NT2/D1 (cell line): ENCODE results near the gene ACOX2.

Experiments
- DNase-seq: peaks from one replicate; pipeline ENCODE4 v3.0.0-alpha.2; 2011; ENCODE audit warnings: low read depth, low spot score
- H3K27me3 ChIP-seq: 2 replicates; pipeline ENCODE4 v1.6.0; 2011; ENCODE audit warnings: mild to moderate bottlenecking; ENCODE audit not compliant: insufficient read length, insufficient read depth
- H3K36me3 ChIP-seq: 2 replicates; pipeline ENCODE4 v1.6.1; 2011; ENCODE audit warnings: mild to moderate bottlenecking, low read length, mixed read lengths; ENCODE audit not compliant: insufficient read depth, insufficient read length
- H3K4me1 ChIP-seq: 2 replicates; pipeline ENCODE4 v1.5.1; 2011; ENCODE audit not compliant: insufficient read depth, insufficient read length
- H3K4me3 ChIP-seq: 2 replicates; pipeline ENCODE4 v1.5.1; 2011; ENCODE audit warnings: low read depth; ENCODE audit not compliant: insufficient read length
- H3K9ac ChIP-seq: 2 replicates; pipeline ENCODE4 v1.6.0; 2011; ENCODE audit warnings: low read depth; ENCODE audit not compliant: insufficient read length
- H3K9me3 ChIP-seq: 2 replicates; pipeline ENCODE4 v1.5.1; 2011; ENCODE audit warnings: mild to moderate bottlenecking, low read length; ENCODE audit not compliant: insufficient read depth
- SUZ12 ChIP-seq: IDR thresholded peaks from 2 replicates; pipeline ENCODE4 v1.6.1; 2011; ENCODE audit not compliant: insufficient read length, insufficient read depth; ENCODE audit errors: extremely low read depth
- YY1 ChIP-seq: IDR thresholded peaks from 2 replicates; pipeline ENCODE4 v1.6.1; 2011; ENCODE audit not compliant: insufficient read length, insufficient read depth
- ZNF274 ChIP-seq: IDR thresholded peaks from 2 replicates; pipeline ENCODE4 v1.6.1; 2011; ENCODE audit warnings: mild to moderate bottlenecking, low read depth, low read length

Gene ACOX2

DNA sequence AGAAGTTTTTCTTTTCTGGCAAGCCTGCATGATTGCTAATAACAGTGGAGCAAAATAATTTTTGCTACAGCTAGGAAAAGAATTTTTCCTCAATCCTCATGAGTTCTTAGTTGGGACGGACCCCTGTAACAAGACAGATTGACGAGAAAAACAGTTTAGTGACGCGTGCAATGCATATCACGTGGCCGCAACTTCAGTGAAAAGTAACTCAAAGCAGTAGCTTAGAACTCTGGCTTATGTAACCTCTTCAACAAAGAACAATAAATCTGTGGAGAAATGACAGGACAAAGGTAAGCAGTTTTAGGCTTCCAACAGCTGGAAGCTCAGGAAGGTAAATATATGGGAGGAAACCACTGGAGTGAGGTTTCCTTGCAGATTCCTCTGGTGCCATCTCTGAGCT is 20.5 kb upstream of the ACOX2 start:
- no peak for TF ChIP-seq YY1
- no peak for TF ChIP-seq ZNF274
- Histone ChIP-seq H3K27me3 (no peaks in the 10 kb centered on the region), H3K4me1 (peaks cover 5% of the 10 kb centered on the region), H3K4me3 (no peak overlapping the region), H3K9ac (no peak overlapping the region), H3K36me3 (no peaks in the 10 kb centered on the region), H3K9me3 (peaks cover 10% of the 10 kb centered on the region; the same call in 1 of the 2 replicates)
- no peak for DNase-seq

DNA sequence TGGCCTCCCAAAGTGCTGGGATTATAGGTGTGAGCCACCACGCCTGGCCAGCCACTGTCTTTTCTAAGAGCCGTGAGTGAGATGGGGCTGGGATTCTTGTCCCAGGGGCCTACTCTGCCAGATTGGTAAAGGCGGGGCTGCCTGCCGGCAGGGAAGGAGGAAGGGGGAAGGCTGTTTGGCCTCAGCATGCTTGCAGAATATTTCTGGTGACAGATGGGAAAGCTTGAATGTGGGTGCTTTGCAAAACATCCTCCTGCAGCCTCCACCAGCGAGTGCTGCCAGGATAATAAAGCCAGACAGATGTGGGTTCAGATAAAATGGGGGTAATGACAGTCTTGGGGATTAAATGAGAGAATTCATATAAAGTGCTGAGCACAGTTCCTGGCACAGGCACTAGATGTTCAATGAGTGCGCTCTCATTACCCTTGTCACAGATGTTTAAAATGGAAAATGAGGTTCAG is 19.8 kb upstream of the ACOX2 start:
- H3K27me3 ChIP-seq, result no peaks in the 10 kb centered on the region
- no peak overlapping the region for H3K4me3 ChIP-seq
- TF ChIP-seq YY1 (no peak), ZNF274 (no peak), SUZ12 (no peak)
- H3K4me1 ChIP-seq, result peaks cover 4% of the 10 kb centered on the region
- DNase-seq, result no peak
- H3K9me3 ChIP-seq, result peaks cover 15% of the 10 kb centered on the region; the same call in 1 of the 2 replicates
- H3K36me3 ChIP-seq, result no peaks in the 10 kb centered on the region
- H3K9ac ChIP-seq, result no peak overlapping the region

DNA sequence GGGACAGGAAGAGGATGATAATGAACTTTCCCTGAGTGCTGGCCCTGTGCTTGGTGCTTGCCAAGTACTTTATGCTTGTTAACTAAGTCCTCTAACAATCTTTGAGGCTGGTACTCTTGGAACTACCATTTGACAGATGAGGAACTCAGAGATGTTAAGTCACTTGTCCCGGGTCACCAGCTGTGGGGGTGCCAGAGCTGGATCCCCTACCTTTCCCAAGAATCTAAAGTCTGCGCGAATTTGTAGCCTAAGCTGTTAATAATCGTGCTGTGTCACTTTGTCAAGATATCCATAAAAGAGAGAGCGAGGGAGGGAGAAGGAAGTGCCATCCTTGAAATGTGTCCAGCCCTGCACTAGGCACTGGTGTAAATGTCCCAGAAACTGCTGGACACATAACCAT is 19.0 kb upstream of the ACOX2 start:
- Histone ChIP-seq H3K36me3 (no peaks in the 10 kb centered on the region), H3K9ac (no peak overlapping the region), H3K4me3 (no peak overlapping the region), H3K9me3 (peaks cover 15% of the 10 kb centered on the region; the same call in 1 of the 2 replicates), H3K27me3 (no peaks in the 10 kb centered on the region), H3K4me1 (peaks cover 3% of the 10 kb centered on the region)
- no peak for DNase-seq
- TF ChIP-seq YY1, result no peak
- TF ChIP-seq SUZ12, result no peak
- no peak for TF ChIP-seq ZNF274

DNA sequence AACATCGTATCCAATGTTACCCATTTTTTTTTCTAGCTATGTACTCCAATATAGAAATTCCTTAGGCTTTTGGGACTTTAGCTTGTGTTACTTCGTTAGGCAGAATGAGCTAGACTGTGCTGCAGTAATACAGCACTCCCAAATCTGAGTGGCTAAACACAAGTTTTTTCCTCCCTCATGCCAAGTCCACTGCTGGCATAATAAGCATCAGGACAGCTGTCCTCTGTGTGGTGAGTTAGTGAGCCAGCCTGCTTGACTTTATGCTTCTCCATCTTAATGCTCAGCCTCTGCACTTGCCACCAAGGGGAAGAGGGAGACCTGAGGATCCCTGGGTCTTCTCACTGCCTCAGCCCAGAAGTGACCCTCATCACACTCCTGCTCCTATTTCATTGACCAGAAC is 18.2 kb upstream of the ACOX2 start:
- no peaks in the 10 kb centered on the region for H3K27me3 ChIP-seq
- DNase-seq, result no peak
- no peaks in the 10 kb centered on the region for H3K36me3 ChIP-seq

DNA sequence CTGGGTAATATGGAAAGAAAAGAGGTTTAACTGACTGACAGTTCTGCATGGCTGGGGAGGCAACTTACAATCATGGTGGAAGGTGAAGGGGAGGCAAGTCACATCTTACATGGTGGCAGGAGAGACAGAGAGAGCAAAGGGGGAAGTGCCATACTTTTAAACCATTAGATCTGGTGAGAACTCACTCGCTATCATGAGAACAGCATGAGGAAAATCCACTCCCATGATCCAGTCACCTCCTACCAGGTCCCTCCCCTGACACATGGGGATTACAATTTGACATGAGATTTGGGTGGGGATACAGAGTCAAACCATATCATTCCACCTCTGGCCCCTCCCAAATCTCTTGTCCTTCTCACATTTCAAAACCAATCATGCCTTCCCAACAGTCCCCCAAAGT is 16.0 kb upstream of the ACOX2 start:
- Histone ChIP-seq H3K9ac (no peak overlapping the region), H3K4me1 (peaks cover 3% of the 10 kb centered on the region), H3K36me3 (no peaks in the 10 kb centered on the region), H3K27me3 (no peaks in the 10 kb centered on the region), H3K9me3 (peaks cover 15% of the 10 kb centered on the region; the same call in 1 of the 2 replicates), H3K4me3 (no peak overlapping the region)
- DNase-seq, result no peak
- TF ChIP-seq YY1, result no peak
- TF ChIP-seq SUZ12, result no peak
- no peak for TF ChIP-seq ZNF274

More for the DNA sequence above, 18.2 kb upstream of the ACOX2 start:
- peaks cover 3% of the 10 kb centered on the region for H3K4me1 ChIP-seq
- peaks cover 15% of the 10 kb centered on the region; the same call in 1 of the 2 replicates for H3K9me3 ChIP-seq
- no peak overlapping the region for H3K4me3 ChIP-seq
- TF ChIP-seq YY1 (no peak), ZNF274 (no peak), SUZ12 (no peak)
- H3K9ac ChIP-seq, result no peak overlapping the region

DNA sequence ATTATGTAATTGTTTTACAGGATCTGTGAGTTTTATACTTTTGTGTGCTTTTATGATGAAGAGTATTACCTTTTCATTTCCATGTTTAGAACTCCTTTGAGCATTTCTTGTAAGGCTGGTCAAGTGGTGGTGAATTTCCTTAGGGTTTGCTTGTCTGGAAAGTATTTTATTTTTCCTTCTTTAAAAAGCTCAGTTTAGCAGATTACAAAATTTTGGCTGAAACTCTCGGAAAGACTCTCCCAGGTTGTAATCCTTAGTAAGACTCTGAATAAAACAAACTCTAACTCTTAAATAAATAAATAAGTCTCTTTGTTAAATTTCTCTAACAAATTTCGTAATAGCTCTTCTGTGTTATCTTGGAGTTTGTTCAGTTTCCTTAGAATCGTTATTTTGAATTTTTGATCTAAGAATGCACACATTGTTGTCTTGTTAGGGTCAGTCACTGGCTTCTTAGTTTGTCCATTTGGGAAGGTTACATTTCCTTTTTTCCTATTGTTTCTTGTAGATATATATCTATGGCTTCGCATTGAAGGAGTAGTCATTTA is 14.7 kb upstream of the ACOX2 start:
- peaks cover 15% of the 10 kb centered on the region; the same call in 1 of the 2 replicates for H3K9me3 ChIP-seq
- H3K4me1 ChIP-seq, result no peaks in the 10 kb centered on the region
- no peak overlapping the region for H3K9ac ChIP-seq
- H3K27me3 ChIP-seq, result no peaks in the 10 kb centered on the region
- TF ChIP-seq SUZ12, result no peak
- TF ChIP-seq YY1, result no peak
- no peaks in the 10 kb centered on the region for H3K36me3 ChIP-seq
- no peak for DNase-seq
- H3K4me3 ChIP-seq, result no peak overlapping the region

DNA sequence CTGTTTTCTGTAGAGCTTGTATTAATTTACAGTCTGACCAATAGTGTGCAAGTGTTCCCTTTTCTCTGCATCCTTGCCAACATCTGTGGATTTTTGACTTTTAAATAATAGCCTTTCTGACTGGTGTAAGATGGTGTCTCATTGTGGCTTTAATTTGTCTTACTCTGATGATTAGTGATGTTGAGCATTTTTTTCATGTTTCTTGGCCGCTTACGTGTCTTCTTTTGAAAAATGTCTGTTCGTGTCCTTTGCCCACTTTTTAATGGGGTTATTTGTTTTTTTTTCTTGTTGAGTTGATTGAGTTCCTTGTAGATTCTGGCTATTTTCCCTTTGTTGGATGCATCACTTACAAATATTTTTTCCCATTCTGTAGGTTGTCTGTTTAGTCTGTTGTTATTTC is 7.6 kb upstream of the ACOX2 start:
- no peak for TF ChIP-seq YY1
- TF ChIP-seq SUZ12, result no peak
- no peak for TF ChIP-seq ZNF274
- no peaks in the 10 kb centered on the region for H3K36me3 ChIP-seq
- H3K9me3 ChIP-seq, result no peaks in the 10 kb centered on the region; the same call in 1 of the 2 replicates
- no peak overlapping the region for H3K4me3 ChIP-seq
- no peaks in the 10 kb centered on the region for H3K27me3 ChIP-seq
- H3K9ac ChIP-seq, result no peak overlapping the region
- H3K4me1 ChIP-seq, result no peaks in the 10 kb centered on the region
- no peak for DNase-seq
